ENCODE results near the gene TNFSF15. TPM values are rescaled to one million over a fixed set of nuclear protein-coding genes. Genes with fewer than 3 reads are reported as not detected.

The TNFSF15 gene
- total RNA-seq, 1 experiment from 2014 or later = not detected

Other genes with a start within 250 kb of the TNFSF15 start
- 119 and 120 TPM in 2 replicates for gene ATP6V1G1, start 218.3 kb downstream of the TNFSF15 start, total RNA-seq (2021)
- gene TMEM268, start 194.7 kb downstream of the TNFSF15 start, total RNA-seq (2021) = 9.8 TPM in 2 replicates
- not detected in 2 replicates for gene TEX53, start 148.2 kb downstream of the TNFSF15 start, total RNA-seq (2021)
- not detected in 2 replicates for gene TEX48, start 123.8 kb downstream of the TNFSF15 start, total RNA-seq (2021)
- gene TNFSF8, start 124.6 kb upstream of the TNFSF15 start, total RNA-seq (2021) = not detected in 2 replicates